Endodermal cell (in vitro differentiated cells): ENCODE results near the gene GLB1L. TPM values are rescaled to one million over a fixed set of nuclear protein-coding genes. Genes with fewer than 3 reads are reported as not detected.
A peak's percentile ranks its signal among the peaks of the same experiment; 100 is the strongest.

ENCODE experiments used
- DNase-seq: peaks from one replicate; pipeline ENCODE4 v3.0.0-alpha.2; 2017
- H3K27ac ChIP-seq: 2 replicates; pipeline ENCODE4 v1.5.1; 2013; ENCODE audit warnings: mild to moderate bottlenecking, low read depth, low read length, moderate library complexity
- H3K27me3 ChIP-seq: 2 replicates; pipeline ENCODE4 v1.6.1; 2013; ENCODE audit warnings: mild to moderate bottlenecking, low read length, moderate library complexity; ENCODE audit not compliant: insufficient read depth, control insufficient read depth, poor library complexity, severe bottlenecking
- H3K36me3 ChIP-seq: 2 replicates; pipeline ENCODE4 v1.7.0; 2013; ENCODE audit warnings: mild to moderate bottlenecking, low read length, moderate library complexity; ENCODE audit not compliant: control insufficient read depth, insufficient read depth
- H3K4me1 ChIP-seq: one replicate; pipeline ENCODE4 v1.7.0; 2013; ENCODE audit warnings: low read length; ENCODE audit not compliant: control insufficient read depth, insufficient read depth
- H3K4me3 ChIP-seq: 2 replicates; pipeline ENCODE4 v1.5.1; 2013; ENCODE audit warnings: mild to moderate bottlenecking, low read length, moderate library complexity
- H3K9ac ChIP-seq: 2 replicates; pipeline ENCODE4 v1.6.1; 2013; ENCODE audit warnings: mild to moderate bottlenecking, low read length, moderate library complexity; ENCODE audit not compliant: poor library complexity, severe bottlenecking; ENCODE audit errors: extremely low read depth
- H3K9me3 ChIP-seq: 2 replicates; pipeline ENCODE4 v1.6.1; 2013; ENCODE audit warnings: mild to moderate bottlenecking, low read length, moderate library complexity; ENCODE audit not compliant: control insufficient read depth
- H3K27ac Mint-ChIP-seq: 2 replicates; pipeline ENCODE4 v1.8.0; 2020; ENCODE audit warnings: mixed read lengths
- H3K27me3 Mint-ChIP-seq: 2 replicates; pipeline ENCODE4 v1.8.0; 2021; ENCODE audit warnings: mild to moderate bottlenecking, mixed read lengths; ENCODE audit not compliant: insufficient read depth
- H3K36me3 Mint-ChIP-seq: 2 replicates; pipeline ENCODE4 v1.8.0; 2020; ENCODE audit warnings: low read depth, mixed read lengths
- H3K4me1 Mint-ChIP-seq: 2 replicates; pipeline ENCODE4 v1.8.0; 2020; ENCODE audit warnings: mixed read lengths
- H3K4me3 Mint-ChIP-seq: 2 replicates; pipeline ENCODE4 v1.8.0; 2020; ENCODE audit warnings: mild to moderate bottlenecking, moderate library complexity, mixed read lengths
- H3K9me3 Mint-ChIP-seq: 2 replicates; pipeline ENCODE4 v1.8.0; 2020; ENCODE audit warnings: mild to moderate bottlenecking, mixed read lengths
- WGBS, 2 experiments: methylation state at CpG; one replicate each; pipeline versions ENCODE4 v1.1.5 to v1.1.7; 2013; ENCODE audit warnings: missing lambda C conversion rate in 2 of 2, mixed read lengths in 1 of 2; ENCODE audit not compliant: insufficient coverage in 1 of 2, insufficient read length in 1 of 2; 5-methylcytosine and 5-hydroxymethylcytosine counted together
- total RNA-seq, 2 donors: library from RNA; stranded (reverse); fragmentation: NEBNext Ultra II Directional in 1 of 2; extraction: Animal tissue kit (Norgen Biotek cat#: 25700) in 1 of 2; gene quantifications; 2 replicates in 1 of 2; 3 replicates in 1 of 2; pipeline ENCODE4 v1.2.1, GENCODE V29; 2021
- TF ChIP-seq, protein P1 (sequence below): fragments of 200-600 bp; sonication (generic); conservative IDR thresholded peaks from 2 replicates; pipeline ENCODE4 v1.5.0; 2021; ENCODE audit warnings: antibody characterized with exemption, mild to moderate bottlenecking

GLB1L gene
- total RNA-seq, 2 donors from 2014 or later, result 9.7 to 13.8 TPM

DNA sequence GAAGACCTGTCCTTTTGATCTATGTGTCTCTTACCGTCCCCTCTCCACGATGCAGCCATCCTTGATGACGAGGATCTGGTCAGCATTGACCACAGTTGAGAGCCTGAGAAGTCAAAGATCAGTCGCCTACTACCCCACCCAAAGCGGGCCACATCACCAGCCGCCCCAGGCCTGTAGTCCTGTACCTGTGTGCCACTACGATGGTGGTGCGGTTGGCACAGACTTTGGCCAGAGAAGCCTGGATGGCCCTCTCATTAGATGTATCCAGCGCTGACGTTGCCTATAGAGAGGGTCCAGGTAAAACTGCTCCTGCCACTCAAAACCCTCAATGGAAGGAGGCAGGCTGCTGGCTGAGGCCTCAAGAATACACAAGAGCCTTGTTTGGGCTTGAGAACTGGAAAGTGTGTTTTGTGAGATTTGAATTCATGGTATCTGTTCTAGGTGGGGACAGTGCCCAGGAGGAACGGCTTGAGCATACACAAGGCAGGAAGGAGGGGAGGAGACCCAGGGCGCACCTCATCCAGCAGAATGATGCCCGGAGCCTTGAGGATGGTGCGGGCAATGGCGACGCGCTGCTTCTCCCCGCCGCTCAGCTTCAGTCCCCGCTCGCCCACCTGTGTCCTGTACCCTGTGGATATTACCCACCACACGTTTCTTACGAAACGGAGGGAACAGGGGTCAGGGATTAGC, 34.9 kb downstream of the GLB1L start:
- H3K36me3 ChIP-seq, result peaks cover 62% of the 10 kb centered on the region
- TF ChIP-seq, protein P1, sequence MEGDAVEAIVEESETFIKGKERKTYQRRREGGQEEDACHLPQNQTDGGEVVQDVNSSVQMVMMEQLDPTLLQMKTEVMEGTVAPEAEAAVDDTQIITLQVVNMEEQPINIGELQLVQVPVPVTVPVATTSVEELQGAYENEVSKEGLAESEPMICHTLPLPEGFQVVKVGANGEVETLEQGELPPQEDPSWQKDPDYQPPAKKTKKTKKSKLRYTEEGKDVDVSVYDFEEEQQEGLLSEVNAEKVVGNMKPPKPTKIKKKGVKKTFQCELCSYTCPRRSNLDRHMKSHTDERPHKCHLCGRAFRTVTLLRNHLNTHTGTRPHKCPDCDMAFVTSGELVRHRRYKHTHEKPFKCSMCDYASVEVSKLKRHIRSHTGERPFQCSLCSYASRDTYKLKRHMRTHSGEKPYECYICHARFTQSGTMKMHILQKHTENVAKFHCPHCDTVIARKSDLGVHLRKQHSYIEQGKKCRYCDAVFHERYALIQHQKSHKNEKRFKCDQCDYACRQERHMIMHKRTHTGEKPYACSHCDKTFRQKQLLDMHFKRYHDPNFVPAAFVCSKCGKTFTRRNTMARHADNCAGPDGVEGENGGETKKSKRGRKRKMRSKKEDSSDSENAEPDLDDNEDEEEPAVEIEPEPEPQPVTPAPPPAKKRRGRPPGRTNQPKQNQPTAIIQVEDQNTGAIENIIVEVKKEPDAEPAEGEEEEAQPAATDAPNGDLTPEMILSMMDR, result no peak
- peak overlapping the region; percentile 36 for H3K27ac Mint-ChIP-seq
- no peaks in the 10 kb centered on the region for H3K4me1 ChIP-seq
- WGBS, 2 experiments, result 93 to 96% methylated on average over 23 to 24 of the region's 24 CpGs
- peaks cover 6% of the 10 kb centered on the region for H3K4me1 Mint-ChIP-seq
- H3K27ac ChIP-seq, result no peak overlapping the region
- no peak overlapping the region for H3K9ac ChIP-seq
- H3K9me3 Mint-ChIP-seq, result no peaks in the 10 kb centered on the region
- H3K36me3 Mint-ChIP-seq, result peaks cover 50% of the 10 kb centered on the region
- no peak overlapping the region for H3K4me3 Mint-ChIP-seq
- no peaks in the 10 kb centered on the region for H3K27me3 Mint-ChIP-seq
- H3K4me3 ChIP-seq, result no peak overlapping the region
- no peaks in the 10 kb centered on the region for H3K9me3 ChIP-seq
- no peak for DNase-seq
- H3K27me3 ChIP-seq, result no peaks in the 10 kb centered on the region

- Mint-ChIP-seq H3K9me3 (peaks cover 1% of the 10 kb centered on the region), H3K27me3 (peaks cover 2% of the 10 kb centered on the region), H3K4me3 (no peak overlapping the region), H3K36me3 (peaks cover 44% of the 10 kb centered on the region), H3K27ac (no peak overlapping the region), H3K4me1 (peaks cover 6% of the 10 kb centered on the region)
- no peak for DNase-seq
- H3K27ac ChIP-seq, result no peak overlapping the region
- H3K9ac ChIP-seq, result no peak overlapping the region
- no peak overlapping the region for H3K4me3 ChIP-seq
- TF ChIP-seq, protein P1, result no peak
- H3K36me3 ChIP-seq, result peaks cover 54% of the 10 kb centered on the region
- no peaks in the 10 kb centered on the region for H3K9me3 ChIP-seq
- WGBS, 2 experiments, result 92 to 95% methylated on average over 11 to 18 of the region's 18 CpGs
- no peaks in the 10 kb centered on the region for H3K27me3 ChIP-seq
- no peaks in the 10 kb centered on the region for H3K4me1 ChIP-seq
These were observed 35.7 kb downstream of the GLB1L start for GRCh38 chr2:219209236-219210195.

DNA sequence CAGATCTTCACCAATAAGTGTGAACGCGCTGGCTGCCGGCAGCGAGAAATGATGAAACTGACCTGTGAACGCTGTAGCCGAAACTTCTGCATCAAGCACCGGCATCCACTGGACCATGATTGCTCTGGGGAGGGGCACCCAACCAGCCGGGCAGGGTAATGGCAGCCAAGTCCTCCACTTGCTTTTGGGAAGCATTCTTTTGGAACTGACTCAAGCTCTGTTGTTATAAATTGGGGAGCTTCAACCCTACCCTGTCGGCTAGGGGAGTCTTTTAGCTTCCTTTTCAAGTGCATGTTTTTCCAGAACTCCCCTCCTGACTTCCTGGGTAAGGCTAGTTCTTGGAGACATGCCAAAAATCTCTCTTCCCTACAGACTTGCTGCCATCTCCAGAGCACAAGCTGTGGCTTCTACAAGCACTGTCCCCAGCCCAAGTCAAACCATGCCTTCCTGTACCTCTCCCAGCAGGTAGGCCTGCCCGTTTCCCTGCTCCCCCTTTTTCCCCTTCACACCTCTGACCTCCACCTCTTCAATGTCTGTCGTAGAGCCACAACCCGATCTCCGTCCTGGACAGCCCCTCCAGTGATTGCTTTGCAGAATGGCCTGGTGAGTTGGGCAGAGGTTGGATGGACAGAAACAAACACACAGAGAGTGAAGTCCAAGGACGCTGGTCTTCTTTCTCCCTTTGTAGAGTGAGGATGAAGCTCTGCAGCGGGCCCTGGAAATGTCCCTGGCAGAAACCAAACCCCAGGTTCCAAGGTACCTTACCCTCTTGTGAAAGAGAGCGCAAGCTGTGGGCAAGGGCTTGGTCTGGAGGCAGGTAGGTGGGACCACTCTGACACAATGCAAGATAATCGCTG, 37.1 kb downstream of the GLB1L start:
- Mint-ChIP-seq H3K27ac (no peak overlapping the region), H3K4me1 (peaks cover 6% of the 10 kb centered on the region), H3K36me3 (peaks cover 33% of the 10 kb centered on the region), H3K4me3 (peak overlapping the region; percentile 68), H3K9me3 (peaks cover 4% of the 10 kb centered on the region), H3K27me3 (peaks cover 8% of the 10 kb centered on the region)
- WGBS, 2 experiments, result 94 to 97% methylated on average over 10 to 17 of the region's 17 CpGs
- no peak for DNase-seq
- no peaks in the 10 kb centered on the region for H3K9me3 ChIP-seq
- H3K36me3 ChIP-seq, result peaks cover 40% of the 10 kb centered on the region
- TF ChIP-seq, protein P1, result no peak
- peak overlapping the region; percentile 77 for H3K4me3 ChIP-seq
- no peak overlapping the region for H3K9ac ChIP-seq
- no peaks in the 10 kb centered on the region for H3K4me1 ChIP-seq
- H3K27ac ChIP-seq, result no peak overlapping the region
- no peaks in the 10 kb centered on the region for H3K27me3 ChIP-seq
